Measurements from ENCODE around the gene MVD.

MVD gene, protein sequence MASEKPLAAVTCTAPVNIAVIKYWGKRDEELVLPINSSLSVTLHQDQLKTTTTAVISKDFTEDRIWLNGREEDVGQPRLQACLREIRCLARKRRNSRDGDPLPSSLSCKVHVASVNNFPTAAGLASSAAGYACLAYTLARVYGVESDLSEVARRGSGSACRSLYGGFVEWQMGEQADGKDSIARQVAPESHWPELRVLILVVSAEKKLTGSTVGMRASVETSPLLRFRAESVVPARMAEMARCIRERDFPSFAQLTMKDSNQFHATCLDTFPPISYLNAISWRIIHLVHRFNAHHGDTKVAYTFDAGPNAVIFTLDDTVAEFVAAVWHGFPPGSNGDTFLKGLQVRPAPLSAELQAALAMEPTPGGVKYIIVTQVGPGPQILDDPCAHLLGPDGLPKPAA

DNA sequence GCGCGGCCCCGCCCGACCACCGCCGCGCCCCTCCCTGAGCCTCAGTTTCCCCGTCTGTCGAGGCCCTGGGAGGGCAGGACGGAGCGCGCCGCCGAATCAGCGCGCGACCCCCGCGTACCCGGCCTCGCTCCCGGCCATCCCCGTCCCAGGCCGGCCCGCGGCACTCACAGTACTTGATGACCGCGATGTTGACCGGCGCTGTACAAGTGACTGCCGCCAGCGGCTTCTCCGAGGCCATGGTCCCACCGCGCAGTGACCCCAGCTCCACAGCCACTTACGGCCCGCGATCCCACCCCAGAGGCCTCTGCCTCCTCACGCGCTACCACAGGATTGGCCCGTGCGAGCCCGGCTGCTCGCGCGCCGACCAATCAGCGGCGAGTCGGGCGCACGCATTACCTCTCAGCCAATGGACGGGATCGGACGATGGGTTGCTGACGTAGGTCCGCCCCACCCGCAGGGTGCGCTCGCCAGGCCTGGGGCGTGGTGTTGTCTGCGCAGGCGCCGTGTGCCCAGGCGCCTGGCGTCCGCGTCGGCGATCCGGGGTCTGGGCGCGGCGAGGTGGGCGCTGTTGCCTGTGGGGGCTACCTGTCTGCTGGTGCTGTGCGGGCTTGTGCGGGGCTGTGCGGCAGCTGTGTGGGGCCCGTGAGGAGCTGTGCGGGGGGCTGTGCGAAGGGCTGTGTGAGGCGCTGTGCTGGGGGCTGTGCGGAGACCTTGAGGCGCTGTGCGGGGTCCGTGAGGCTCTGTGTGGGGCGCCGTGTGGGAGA, at the start of gene MVD:
Gene MVD (minus strand): TSS at position 249 of the 764 bp plus-strand sequence. CDS start 11 bp downstream, at position 238.
- DNase-seq, result peak; percentile 97

DNA sequence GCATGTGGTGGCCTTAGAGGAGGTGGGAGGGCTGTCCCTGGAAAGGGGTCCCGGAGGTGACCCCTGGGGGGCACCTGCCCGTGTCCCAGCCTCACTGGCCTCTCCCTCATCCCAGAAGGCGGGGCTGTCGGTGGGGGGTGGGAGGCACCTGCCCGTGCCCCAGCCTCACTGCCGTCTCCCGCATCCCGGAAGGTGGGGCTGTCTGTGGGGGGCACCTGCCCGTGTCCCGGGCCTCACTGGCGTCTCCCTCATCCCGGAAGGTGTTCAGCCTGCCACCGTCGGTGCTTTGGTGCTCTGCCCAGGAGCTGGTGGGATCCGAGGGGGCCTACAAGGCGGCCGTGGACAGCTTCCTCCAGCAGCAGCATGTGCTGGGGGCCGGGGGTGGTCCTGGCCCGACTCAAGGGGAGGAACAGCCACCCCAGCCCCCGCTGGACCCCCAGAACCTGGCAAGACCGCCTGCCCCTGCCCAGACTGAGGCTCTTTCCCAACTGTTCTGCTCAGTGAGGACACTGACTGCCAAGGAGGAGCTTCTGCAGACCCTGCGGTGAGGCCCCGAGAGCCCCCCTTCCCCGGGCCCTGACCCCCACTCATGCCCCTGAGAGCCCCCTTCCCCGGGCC, 49.6 kb upstream of the MVD start:
- DNase-seq, result no peak

DNA sequence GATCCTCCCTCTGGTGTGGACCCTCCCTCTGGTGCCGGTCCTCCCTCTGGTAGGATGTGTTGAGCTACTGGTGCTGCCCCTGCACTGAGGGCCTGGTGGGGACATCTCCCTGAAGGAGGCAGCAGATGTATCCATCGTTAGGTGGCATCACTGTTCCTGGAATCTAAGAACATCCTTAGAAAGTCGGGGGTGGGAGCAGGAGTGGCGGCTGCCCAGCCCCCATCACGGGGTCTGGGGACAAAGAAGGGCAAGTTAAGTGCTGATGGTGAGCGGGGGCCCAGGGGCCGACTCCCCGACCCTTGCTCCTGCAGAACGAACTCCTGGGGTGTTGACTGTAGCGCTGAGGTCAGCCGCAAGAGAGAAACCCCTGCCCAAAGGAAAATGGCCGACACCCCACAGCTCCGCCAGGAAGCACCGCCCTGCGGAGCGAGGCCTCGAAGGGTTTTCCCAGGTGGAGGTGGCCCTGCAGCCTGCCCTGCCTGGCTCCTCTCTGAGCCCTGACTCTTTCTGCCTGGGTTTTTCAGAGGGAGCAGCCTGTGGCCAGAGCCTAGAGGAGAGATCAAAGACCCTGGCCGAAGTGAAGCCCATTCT, 49.0 kb upstream of the MVD start:
- DNase-seq, result no peak

DNA sequence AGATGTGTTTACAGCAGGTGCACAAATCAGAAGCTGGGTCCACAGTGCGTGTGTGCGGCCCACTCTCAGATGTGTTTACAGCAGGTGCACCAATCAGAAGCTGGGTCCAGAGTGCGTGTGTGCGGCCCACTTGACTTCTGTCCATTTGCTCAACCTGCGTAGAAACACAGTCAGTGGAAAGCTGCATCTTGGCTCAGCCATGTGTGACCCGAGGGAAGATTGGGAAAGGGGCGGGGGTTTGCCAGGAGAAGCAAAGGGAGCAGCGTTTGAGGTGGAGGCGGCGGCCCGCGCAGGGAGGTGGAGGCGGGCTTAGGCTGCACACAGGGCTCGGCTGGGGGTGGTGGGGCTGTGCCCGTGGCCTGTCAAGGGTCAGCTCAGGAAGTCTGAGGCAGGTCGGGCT, 47.7 kb upstream of the MVD start:
- no peak for DNase-seq

DNA sequence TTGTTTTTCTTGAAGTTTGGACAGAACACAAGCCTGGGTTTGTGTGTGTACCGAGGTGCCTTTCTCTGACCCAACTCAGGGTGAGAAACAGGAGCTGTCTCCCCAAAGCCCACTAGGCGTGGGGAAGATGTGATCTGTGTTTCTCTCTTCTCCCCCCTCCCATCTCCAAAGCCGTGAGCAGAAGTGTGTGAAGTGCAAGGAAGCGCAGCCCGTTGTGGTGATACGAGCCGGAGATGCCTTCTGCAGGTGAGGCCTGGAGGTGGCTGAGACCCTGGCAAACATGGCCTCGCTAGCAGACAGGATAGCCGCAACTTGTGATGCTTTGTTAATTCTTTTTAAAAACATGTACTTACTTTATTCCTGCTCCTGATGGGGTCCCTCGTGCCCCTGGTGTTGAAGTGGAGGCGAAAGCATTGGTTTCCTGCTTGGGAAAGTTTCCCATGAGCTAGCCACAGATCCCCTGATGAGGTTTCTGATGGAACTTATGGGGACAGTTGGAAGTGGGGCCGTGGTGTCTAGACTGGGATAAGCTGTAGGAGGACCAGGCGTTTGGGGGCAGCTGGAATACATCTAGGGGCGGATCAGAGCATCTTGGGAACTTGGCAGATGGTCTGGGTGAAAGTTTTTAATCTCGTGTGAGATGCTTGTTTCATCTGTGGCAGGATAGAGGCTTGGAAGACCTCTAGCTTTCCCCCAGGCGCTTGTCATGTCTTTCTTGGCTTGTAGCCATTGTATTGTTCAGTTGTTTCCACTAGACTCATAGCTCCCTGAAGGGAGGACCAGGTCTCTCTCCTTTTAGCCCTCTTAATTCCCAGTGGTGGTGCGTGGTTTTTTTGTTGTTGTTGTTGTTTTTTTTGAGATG, 44.3 kb upstream of the MVD start:
- DNase-seq, result no peak

DNA sequence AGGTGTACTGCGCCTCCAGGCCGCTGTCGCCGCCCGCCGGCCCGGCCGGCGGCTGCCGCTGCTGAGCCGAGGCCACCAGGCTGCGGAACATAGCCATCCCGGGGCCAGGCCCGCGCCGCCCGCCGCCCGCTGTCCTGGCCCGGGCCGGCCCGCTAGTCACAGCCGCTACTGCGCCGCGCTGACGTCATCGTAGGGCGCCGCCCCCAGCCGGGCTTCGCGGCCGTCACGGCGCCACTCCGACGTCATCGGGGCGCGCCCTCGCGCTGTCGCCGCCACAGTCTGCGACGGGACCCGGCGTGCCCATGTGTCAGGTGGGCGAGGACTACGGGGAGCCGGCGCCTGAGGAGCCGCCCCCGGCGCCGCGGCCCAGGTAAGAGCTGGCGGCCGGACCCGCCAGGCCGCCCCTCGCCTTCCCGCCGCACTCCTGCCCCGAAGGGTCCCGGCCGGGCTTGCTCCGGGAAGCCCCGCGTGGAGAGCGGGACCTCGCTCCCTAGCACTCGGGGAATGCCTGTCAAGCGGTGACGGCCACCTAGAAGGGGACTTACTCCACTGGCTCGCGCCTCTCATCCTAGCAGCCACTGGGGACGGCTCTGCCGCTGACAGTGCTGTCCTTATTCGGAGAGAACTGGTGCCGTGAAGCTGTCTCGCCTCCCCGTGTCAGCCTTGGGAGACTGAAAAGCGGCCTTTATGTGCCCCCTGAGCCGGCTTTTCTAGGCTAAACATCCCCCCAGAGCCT, 43.5 kb upstream of the MVD start, which contains the start of the genes CTU2 and RNF166:
Gene CTU2 (plus strand): TSS at position 275 of the 736 bp plus-strand sequence. CDS start 28 bp downstream, at position 303.
Gene RNF166 (minus strand): TSS at position 180 of the 736 bp plus-strand sequence. CDS start 83 bp downstream, at position 97.
- DNase-seq, result peak; percentile 89

DNA sequence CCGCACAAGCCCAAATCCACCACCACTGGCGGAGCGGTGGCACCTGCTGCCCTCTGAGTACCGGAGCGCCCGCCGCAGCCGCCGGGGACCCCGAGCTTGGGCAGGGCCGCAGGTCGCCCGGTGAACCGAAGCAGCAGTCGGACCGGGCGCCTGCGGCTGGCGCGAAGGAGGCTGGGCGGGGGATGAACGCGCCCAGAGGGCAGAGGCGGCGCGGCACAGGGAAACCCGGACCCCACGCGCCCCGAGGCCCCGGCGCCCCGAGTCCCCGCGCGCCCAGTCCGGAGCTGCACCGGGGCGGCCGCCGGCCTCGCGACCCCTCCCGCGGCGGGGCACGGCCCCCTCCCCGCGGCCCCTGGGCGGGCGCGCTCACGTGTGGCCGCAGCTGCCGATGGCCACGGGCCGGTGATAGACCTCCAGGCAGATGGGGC, 42.9 kb upstream of the MVD start:
- DNase-seq, result no peak

DNA sequence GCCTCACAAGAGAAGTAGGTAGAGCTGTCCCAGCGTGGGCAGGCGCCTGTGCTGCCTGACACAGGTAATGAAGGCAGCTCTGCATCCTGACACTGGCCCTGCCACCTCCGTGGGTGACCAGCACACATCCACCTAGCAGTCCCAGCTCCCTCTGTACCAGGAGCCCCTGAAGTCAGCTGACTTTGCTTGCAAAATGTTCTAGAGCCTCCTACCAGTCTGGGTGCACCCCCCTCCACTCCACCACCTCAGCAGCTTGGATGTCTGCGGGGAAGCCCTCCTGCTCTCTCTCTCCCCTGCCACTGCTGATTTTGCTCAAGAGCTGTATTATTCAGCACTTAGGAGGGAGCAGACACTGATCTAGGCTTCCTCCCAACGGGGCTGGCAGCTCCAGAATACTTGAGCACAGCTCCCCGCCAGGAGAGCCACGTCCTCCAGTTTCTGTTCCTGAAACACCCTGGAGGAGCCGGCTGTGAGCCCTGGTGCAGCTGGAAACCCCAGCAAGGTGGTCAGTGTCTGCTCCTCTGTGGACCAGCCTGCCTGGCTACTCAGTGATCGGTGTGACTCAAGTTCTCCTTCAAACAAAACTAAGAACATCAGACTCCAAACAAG, 42.3 kb upstream of the MVD start:
- peak; percentile 47 for DNase-seq

DNA sequence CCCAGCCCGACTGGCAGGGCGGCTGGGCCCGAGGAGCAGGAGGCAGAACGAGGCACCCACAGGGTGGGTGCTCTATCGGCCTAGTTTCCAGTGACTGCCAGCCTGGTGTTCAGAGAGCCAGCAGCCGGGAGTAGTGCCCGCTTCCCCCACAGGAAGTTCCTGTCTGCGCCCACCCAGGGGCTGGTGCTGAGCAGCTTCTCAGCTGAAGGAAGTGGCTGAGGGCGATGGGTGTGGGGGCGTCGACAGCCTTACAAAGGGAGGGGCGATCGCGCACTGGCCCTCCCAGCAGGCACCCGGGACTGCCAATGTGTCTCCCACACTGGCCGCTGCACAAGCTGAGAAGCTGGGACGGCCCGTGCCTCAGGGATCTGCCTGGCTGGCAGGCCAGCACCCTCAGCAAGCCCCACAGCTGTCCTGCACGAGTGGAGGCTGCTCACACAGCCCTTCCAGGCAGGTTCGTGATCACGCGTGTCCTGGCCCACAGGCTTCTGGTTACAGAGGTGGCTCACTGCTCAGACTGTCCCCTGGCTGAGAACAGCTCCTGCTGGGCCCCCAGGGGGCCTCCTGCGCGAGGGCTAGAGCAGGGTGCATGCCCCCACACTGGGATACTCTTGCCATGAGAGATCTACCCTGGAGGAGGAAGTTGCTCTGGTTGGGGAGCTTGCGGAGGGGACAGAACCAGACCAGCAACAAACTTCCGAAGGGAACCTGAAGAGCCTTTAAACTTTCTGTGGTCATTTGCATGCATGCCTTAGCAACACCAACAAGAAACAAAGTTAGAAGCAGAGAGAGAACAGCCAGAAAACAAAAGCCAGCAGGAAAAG, 40.8 kb upstream of the MVD start:
- DNase-seq, result peak; percentile 71

DNA sequence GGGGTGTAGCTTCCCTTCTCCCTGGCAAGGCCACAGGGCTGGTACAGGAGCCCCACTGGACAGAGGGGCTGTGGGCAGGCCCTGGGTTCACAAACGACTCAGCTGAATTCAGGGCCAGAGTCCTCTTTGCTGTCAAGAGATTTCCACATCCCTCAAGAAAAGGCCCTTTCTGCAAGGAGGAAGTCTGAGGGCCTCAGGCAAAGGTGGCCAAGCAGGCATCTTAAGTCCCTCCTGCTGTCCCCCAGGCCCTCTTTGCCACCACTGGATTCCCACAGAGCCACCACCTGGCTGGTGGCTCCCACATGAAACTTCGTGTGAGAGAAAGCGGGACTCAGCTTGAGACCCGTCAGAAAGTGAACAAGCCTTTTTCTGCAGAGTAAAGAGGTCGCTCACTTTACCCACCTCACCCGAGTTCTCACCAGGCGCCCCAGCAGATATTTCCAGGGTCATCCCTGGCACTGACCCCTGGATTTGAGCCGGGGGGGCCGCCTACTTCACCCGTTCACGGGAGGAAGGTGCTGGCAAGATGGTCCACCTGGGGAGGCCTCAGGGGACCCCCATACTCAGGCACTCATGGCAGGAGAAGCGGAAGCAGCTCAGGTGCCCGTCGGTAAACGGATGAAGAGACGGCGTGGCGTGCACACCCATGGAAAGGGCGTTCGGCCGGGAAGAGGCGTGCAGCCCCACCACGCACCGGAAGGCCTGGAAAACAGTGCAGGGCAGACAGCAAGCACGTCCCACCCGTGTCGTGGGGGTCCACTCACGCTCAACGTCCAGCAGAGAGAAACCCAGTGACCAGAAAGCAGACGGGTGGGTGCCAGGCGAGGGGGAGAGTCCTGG, 39.7 kb upstream of the MVD start:
- no peak for DNase-seq

DNA sequence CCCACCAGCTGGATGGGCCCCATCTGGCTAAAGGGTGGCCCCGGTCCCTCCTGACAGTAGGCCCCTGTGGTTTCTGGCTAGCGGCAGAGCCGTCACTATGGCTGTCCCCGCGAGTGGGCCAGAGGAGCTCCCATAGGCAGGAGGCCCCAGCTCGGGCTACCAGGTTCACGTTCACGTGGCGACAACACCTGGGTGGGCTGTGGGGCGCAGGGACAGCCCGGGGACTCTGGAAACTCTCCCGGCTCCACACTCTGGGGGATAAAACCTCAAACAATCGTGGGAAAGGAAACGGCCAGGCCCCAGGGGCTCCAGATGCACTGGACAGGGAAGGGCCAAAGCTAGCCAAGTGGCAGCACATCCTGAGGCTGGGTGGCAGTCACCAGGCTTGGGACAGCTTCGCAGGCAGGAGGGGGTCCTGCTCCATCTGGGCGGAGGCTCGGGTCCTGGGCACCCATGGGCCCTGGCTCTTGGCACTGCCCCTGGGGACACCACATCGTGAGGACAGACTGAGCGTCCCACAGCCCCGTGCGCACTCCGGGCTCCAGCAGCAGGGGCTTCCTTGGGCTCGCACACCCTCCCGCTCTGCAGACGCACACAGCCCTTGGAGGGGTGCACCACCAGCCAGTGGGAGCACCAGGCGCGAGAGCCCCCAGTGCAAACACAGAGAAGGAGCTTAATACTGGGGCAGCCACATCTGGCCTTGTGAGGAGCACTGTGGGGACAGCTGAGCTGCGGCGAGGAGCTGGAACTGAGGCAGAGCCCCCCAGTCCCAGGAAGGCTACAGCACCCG, 38.9 kb upstream of the MVD start:
- DNase-seq, result no peak

DNA sequence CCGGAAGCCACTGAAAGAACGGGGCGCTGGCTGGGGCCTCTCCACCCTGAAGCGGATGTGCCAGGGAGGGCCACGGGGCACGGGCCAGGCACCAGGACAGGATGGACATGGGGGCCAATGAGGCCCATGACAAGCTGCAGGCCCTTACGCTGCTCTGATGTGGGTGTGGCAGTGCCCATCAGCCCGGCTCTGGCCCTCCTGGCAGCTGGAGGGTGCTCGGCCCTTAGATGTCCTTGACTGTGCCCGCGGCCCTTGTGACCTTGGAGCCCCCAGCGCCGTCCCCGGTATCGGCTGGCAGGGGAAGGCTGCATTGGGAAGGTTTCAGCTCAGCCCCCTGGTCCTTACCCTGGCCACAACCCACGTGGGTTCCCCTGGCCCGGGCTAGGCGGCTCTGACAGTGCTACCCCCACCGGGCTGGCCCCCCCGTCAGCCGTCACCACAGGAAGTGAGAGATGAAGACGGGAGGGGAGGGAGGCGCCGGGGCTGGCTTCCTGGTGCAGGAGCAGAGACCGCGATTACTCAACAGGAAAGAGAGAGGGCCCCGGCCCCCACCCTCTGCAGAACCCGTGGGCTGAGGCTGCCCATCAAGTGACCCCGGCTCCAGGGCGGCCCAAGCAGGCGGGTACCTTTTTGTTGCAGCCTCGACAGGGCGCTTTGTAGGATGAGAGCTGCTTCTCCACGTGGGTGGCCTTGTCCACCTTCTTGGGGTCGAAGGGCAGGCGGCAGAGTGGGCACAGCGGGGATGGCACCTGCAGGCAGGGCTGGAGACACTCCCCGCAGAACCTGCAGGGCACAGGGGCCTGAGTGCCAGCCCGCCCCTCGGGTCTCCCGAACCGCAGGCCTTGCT, 38.0 kb upstream of the MVD start:
- DNase-seq, result peak; percentile 95

DNA sequence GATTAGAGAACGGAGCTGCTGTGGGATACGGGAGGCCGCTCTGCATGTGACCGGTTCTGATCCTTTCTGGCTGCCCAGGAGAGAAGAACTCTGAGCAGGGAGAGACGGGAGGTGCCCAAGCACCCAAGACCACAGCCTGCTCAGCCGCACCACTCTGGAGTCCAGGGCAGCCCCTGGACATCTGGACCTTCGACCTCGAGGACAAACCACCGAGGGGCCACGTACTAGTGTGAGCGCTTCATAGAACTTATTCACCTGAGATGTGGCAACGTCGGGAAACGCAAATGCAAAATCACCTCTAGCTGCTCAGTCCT, 37.4 kb upstream of the MVD start:
- no peak for DNase-seq

DNA sequence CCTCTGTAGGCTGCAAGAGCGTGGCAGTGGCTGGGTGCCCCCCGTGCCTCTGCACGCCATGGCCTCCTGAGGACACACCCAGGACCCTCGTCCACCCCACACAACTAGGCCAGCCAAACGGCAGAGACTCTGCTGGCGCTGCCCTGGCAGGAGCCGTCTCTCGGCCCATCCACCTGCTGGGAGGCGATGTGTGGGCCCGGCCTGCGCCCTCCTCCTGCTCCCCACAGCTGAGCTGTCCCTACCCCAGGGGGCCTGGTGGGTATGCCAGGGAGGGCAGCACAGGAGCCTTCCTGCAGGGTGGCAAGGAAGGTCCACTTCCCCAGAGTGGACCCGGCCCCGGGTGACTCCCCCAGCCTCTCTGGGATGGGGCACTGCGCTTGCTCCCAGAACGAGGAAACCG, 36.3 kb upstream of the MVD start:
- DNase-seq, result no peak

DNA sequence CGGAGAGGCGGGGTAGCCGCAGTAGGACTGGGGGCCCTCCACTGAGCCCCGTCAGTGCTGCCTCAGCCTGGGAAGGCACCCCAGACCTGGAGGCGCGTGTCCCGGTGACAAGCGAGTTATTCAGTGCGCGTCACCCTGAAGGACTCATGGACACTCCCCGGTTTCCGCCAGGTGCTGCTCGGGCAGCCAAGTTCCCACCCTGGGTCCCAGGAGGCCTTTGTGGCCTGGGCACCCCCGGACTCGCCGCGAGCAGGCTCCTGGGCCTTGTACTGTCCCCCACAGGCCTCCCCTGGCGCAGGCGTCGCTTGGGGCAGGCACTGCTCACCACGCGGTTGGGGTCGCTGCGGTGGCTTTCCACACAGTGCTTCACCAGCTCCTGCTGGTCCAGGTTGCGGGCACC, 35.8 kb upstream of the MVD start:
- no peak for DNase-seq

DNA sequence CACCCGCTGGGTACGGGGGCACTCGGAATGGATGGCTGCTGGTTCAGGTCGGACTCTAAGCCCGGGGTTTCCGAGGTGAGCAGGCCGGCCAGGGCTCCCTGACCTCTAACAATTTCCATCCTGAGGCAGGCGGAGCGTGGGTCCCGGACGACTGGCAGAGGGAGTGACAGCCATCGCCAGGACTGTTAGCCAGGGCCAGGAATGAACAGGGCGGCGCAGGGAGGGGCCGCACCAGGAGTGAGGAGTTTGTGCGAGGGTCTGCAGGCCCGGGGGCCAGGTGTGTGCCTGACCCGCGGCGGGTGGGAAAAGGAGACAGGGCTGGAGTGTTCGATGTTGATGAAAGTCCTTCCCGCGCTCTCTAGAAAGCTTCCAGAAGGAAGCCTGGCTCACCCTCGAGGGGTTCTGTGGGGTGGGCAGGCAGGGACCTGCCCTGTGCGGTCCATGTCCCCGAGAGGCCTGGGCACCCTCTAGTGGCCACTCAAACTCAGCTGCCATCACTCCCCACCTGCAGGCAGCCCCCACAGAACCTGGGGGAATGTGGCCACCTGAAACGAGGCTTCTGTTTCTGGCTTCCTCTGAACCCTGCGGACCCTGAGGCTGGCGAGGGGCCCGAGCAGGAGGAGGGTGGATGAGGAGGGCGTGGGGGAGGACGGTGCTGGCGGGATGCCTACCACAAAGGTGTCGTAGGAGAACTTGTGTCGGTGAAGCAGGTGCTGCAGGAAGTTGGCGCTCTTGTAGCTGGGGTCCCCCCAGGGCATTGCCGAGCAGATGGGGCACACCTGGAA, 35.1 kb upstream of the MVD start:
- no peak for DNase-seq

Measured in CD4-positive, alpha-beta T cell treated with Interleukin-15 for 1 hour (primary cell).